SK-N-SH treated with all-trans-retinoic acid at 6 μM for 48 hours (cell line): Measurements from ENCODE around the gene USP36.
"Not testable (repeated sequence)": the region's sequence is repeated elsewhere in the genome, so short reads cannot be mapped to it uniquely, and the experiment has no call there.

Experiments
- ARNTL ChIP-seq: fragments of 450-650 bp; formaldehyde crosslinking; IDR thresholded peaks from 2 replicates; pipeline ENCODE4 v1.5.0; 2020; ENCODE audit warnings: low read depth, mild to moderate bottlenecking, moderate library complexity, borderline replicate concordance
- BACH2 ChIP-seq: fragments of 250-450 bp; sonication (Bioruptor Pico); IDR thresholded peaks from 2 replicates; pipeline ENCODE4 v1.9.0; 2021; ENCODE audit warnings: mild to moderate bottlenecking, borderline replicate concordance
- CSDC2 ChIP-seq: fragments of 250-450 bp; sonication (Bioruptor Pico); IDR thresholded peaks from 2 replicates; pipeline ENCODE4 v1.5.0; 2020; ENCODE audit warnings: mild to moderate bottlenecking, moderate library complexity
- GLIS3 ChIP-seq: fragments of 250-450 bp; sonication (Bioruptor Pico); IDR thresholded peaks from 2 replicates; pipeline ENCODE4 v1.5.0; 2020; ENCODE audit warnings: mild to moderate bottlenecking, moderate library complexity
- OSR1 ChIP-seq: fragments of 250-450 bp; sonication (Bioruptor Pico); IDR thresholded peaks from 2 replicates; pipeline ENCODE4 v1.8.0; 2022; ENCODE audit warnings: moderate library complexity, mild to moderate bottlenecking, inconsistent platforms
- PATZ1 ChIP-seq: fragments of 250-450 bp; sonication (Bioruptor Pico); IDR thresholded peaks from 2 replicates; pipeline ENCODE4 v1.8.0; 2020; ENCODE audit warnings: mild to moderate bottlenecking, moderate library complexity, borderline replicate concordance
- PPARA ChIP-seq: fragments of 250-450 bp; sonication (Bioruptor Pico); IDR thresholded peaks from 2 replicates; pipeline ENCODE4 v1.5.0; 2020; ENCODE audit warnings: mild to moderate bottlenecking, borderline replicate concordance
- SNAI2 ChIP-seq: fragments of 250-450 bp; sonication (Bioruptor Pico); IDR thresholded peaks from 2 replicates; pipeline ENCODE4 v1.5.0; 2020; ENCODE audit warnings: mild to moderate bottlenecking, moderate library complexity
- TSHZ2 ChIP-seq: fragments of 250-450 bp; sonication (Bioruptor Pico); IDR thresholded peaks from 2 replicates; pipeline ENCODE4 v1.5.0; 2020; ENCODE audit warnings: mild to moderate bottlenecking, moderate library complexity
- ZC3H10 ChIP-seq: fragments of 250-450 bp; sonication (Bioruptor Pico); IDR thresholded peaks from 2 replicates; pipeline ENCODE4 v1.5.1; 2021; ENCODE audit warnings: mild to moderate bottlenecking, moderate library complexity
- ZFP3 ChIP-seq: fragments of 250-450 bp; sonication (Bioruptor Pico); IDR thresholded peaks from 2 replicates; pipeline ENCODE4 v1.5.0; 2020; ENCODE audit warnings: mild to moderate bottlenecking, moderate library complexity
- ZFP30 ChIP-seq: fragments of 450-650 bp; formaldehyde crosslinking; IDR thresholded peaks from 2 replicates; pipeline ENCODE4 v1.5.0; 2022; ENCODE audit warnings: mild to moderate bottlenecking, moderate library complexity
- ZNF8 ChIP-seq: fragments of 450-650 bp; formaldehyde crosslinking; IDR thresholded peaks from 2 replicates; pipeline ENCODE4 v1.5.0; 2020; ENCODE audit warnings: mild to moderate bottlenecking, moderate library complexity

- not testable (repeated sequence) for TF ChIP-seq TSHZ2 (CRISPR knock-in tag); PATZ1; CSDC2 (CRISPR knock-in tag); PPARA (CRISPR knock-in tag); SNAI2 (CRISPR knock-in tag); BACH2 (CRISPR knock-in tag); GLIS3 (CRISPR knock-in tag); OSR1 (CRISPR knock-in tag); ZFP3 (CRISPR knock-in tag); ARNTL (CRISPR knock-in tag); ZC3H10; ZFP30 (CRISPR knock-in tag); ZNF8
Observed at GRCh38 chr17:78876954-78877517, 36.4 kb upstream of the USP36 start.
